Body of pancreas (tissue), 4 donors: ENCODE data around the gene FETUB.

Experiments
- CTCF ChIP-seq, 7 experiments: fragments of 450-650 bp in 4 of 7; fragments of 200-600 bp in 3 of 7; sonication (generic) in 3 of 7; IDR thresholded peaks; one replicate each; pipeline ENCODE4 v1.5.1; 2016 to 2019; ENCODE audit warnings: antibody characterized with exemption in 7 of 7
- POLR2A ChIP-seq, 3 donors: fragments of 450-650 bp; IDR thresholded peaks; one replicate each; pipeline ENCODE4 v1.6.1; 2016; ENCODE audit warnings: antibody characterized with exemption in 3 of 3, mild to moderate bottlenecking in 2 of 3

GRCh38 chr3:186592682-186593081 lies 47.5 kb upstream of the FETUB start:
- no peak for TF ChIP-seq POLR2A (IDR thresholded peaks at IDR 0.05)
- no peak for TF ChIP-seq CTCF (IDR thresholded peaks at IDR 0.05)
